C4-2B (cell line): Measurements from ENCODE around the gene POLA2.

Experiments used
- ZFX ChIP-seq: fragments of 450-650 bp; IDR thresholded peaks from 2 replicates; pipeline ENCODE4 v1.6.1; 2017
- TF ChIP-seq, protein P1 (sequence below): fragments of 450-650 bp; conservative IDR thresholded peaks from 2 replicates; pipeline ENCODE4 v1.5.1; 2017; ENCODE audit warnings: mild to moderate bottlenecking

GRCh38 chr11:65227879-65228278, 33.9 kb upstream of the POLA2 start:
- TF ChIP-seq, protein P1, sequence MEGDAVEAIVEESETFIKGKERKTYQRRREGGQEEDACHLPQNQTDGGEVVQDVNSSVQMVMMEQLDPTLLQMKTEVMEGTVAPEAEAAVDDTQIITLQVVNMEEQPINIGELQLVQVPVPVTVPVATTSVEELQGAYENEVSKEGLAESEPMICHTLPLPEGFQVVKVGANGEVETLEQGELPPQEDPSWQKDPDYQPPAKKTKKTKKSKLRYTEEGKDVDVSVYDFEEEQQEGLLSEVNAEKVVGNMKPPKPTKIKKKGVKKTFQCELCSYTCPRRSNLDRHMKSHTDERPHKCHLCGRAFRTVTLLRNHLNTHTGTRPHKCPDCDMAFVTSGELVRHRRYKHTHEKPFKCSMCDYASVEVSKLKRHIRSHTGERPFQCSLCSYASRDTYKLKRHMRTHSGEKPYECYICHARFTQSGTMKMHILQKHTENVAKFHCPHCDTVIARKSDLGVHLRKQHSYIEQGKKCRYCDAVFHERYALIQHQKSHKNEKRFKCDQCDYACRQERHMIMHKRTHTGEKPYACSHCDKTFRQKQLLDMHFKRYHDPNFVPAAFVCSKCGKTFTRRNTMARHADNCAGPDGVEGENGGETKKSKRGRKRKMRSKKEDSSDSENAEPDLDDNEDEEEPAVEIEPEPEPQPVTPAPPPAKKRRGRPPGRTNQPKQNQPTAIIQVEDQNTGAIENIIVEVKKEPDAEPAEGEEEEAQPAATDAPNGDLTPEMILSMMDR: no peak
- TF ChIP-seq ZFX: no peak
